ENCODE measurements around the gene NRF1.
"Not testable (repeated sequence)": the region's sequence is repeated elsewhere in the genome, so short reads cannot be mapped to it uniquely, and the experiment has no call there.

The NRF1 gene

DNA sequence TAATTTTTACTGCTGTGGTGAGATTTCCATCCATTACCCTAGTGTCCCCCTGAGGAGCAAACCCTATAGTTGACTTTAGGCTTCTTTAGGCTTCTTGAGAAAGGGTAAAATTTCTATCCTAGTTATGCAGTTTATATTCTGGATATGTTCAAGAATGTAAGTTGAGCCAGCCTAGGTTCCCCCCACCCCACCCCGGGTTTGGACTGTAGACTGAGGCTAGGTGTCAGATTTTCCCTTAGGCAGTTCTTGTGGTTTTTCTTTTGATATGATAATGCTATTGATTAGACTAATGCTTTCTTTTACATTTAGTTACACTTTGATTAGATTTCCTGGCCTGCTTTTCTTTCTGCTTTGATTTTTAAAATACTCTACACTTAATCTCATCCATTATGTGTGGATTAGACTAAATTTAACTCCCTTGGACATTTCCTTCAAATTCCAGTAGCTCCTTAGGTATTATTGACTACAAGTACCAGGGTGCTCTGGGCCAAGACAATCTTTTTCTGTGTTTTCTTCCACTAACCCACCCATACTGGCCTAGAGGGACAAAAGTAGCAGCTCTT is 37.7 kb downstream of the NRF1 start:
- DNase-seq: no peak

DNA sequence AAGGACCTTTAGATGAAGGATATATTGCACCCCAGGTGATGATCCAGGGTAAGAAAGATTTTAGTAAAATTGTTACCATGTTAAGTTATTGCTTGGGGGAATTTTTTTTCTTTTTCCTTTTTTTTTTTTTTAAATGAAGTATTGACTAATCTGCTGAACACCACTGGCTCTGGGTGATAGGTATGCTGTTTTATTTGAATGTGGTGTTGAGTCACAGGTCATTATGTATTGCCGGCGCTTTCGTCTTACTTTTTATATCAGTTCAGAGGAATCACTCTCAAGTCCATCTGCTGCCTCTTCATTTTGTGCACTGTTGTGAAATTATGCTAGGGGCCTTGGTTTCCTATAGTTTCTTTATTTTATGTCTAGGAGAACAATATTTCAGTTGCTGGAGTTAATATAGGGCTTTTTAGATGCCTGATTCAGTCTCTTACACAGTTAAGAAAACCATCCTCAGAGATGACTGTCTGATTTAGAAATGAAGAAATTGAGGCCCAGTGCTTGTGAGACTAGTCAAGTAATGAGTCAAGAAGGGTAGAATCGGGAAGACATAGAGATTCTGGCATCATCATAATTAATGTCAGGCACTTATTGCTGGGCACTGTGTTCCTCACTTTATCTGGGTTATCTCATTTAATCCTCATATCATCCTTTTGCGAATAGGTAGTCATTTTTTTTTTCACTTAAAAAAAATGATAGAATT is 38.7 kb downstream of the NRF1 start:
- no peak for DNase-seq

DNA sequence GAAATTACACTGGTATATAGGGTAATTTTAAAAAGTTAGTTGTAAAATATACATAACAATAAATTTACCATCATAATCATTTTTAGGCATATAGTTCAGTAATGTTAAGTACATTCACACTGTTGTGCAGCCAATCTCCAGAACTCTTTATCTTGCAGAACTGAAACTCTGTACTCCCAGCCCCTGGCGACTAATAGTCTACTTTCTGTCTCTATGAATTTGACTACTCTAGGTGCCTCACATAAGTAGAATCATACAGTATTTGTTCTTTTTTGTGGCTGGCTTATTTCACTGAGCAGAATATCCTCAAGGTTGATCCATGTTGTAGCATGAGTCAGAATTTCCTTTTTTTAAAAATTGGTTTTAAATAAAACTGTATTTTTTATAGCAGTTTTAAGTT is 41.4 kb downstream of the NRF1 start:
- no peak for DNase-seq

DNA sequence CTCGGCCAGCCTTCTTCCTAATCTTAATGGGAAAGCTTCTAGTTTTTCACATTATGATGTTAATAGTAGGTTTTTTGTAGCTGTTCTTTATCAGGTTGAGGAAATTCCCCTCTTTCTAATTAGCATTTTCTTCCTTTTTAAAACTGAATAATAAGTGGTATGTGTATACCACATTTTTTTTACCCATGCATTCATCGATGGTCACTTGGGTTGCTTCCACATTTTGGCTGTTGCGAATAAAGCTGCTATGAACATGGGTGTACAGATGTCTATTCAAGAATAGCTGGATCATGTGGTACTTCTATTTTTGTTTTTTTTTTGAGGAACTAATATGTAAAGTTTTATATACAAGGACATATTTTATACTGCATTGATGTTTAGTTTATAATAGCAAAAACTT is 44.3 kb downstream of the NRF1 start:
- DNase-seq: no peak

GRCh38 chr7:129657363-129657762 is 45.8 kb downstream of the NRF1 start:
- no peak for DNase-seq

GRCh38 chr7:129659907-129660306 is 48.4 kb downstream of the NRF1 start:
- DNase-seq: not testable (repeated sequence)

GRCh38 chr7:129661645-129662182 is 50.2 kb downstream of the NRF1 start:
- DNase-seq: no peak

GRCh38 chr7:129663240-129663639 is 51.7 kb downstream of the NRF1 start:
- not testable (repeated sequence) for DNase-seq

DNA sequence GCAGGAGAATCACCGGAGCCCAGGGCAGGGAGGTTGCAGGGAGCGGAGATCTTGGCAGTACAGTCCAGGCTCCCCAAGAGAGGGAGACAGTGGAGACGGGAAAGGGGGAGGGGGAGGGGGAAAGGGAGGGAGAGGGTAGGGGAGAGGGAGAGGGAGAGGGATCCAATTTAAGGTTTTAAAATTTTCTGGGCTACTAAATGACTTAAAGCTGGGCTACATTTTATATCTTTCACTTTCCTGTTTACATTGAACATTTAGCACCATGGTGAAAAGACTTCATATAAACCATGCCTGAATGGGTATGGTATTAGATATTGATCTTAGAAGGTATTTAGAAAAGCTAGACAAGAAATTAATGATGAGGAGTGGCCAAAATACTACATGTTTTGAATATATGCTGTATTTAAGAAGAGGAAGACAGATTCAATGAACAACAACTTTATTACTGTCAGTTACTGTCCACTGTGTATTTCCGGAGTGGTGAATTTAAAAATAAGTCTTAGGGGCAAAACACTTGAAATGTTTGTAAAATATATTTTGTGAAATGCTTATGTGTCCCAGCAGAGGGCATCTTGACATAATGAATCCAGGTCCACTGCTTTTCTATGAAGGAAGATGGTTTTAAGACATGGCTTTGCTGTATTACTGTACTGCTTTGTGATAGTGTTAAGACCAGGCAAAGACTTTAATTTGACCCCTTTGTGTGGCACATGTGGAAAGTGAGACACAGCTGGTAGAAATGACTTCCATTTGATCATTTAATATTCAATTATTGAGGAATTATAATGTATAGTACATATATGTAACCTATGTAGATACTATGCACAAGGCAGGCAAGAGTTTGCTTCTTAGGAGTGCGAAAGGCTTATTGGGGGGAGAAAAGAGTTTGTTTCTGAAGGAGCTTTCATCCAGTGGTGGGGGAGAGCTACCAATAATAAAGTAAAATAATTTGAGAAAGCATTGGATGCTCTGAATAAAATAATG is 52.8 kb downstream of the NRF1 start:
- DNase-seq: peak; percentile 51

GRCh38 chr7:129665013-129665401 is 53.5 kb downstream of the NRF1 start:
- DNase-seq: no peak

GRCh38 chr7:129667116-129667515 is 55.6 kb downstream of the NRF1 start:
- no peak for DNase-seq

DNA sequence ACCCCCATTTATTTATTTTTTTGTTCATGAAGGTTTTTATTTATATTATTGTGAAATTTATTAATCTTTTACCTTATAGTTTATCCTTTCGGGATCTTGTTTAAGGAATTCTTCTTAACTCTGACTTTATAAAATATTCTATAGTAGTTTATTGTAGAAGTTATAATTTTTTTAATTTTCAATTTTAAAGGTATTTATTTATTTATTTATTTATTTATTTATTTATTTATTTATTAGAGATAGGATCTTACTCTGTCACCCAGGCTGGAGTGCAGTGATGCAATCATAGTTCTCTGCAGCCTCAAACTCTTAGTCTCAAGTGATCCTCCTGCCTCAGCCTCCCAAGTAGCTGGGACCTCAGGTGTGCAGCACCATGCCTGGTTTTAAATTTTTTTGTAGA is 56.0 kb downstream of the NRF1 start:
- no peak for DNase-seq

- DNase-seq: no peak
Measured at GRCh38 chr7:129669901-129670300, 58.4 kb downstream of the NRF1 start.

DNA sequence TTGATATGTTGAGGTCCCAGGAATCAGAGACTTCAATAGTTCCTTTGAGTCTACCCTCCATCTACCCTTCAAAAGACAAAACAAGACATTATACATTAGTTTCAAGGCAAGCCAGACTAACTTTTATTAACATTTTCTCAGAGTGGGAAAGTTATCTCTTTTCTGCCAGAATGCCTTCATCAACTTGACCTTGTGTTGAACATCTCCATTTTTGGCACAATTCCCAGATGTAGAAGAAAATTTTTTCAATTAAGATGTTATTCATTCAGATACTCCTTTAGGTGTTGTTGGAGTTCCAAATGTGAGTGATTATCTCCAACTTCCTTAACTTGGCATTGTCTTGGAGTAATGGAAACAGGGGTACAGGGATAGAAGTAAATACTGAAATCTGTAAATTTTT is 59.1 kb downstream of the NRF1 start:
- no peak for DNase-seq

DNA sequence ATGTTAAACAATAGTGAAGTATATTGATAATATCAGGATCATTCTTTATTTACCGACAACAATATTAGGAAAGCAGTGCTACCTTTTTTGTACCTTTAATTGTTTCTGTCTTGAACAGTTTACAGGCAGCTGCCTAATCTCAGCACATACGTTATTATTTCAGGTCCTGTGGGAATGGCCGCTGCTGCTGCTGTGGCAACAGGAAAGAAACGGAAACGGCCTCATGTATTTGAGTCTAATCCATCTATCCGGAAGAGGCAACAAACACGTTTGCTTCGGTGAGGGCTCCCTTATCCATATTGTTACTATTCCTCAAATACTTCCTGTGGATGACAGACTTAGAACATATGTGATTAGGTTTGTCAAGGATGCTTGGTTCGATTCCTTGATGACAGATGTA is 59.7 kb downstream of the NRF1 start:
- no peak for DNase-seq

GRCh38 chr7:129674475-129674874 is 63.0 kb downstream of the NRF1 start:
- DNase-seq: not testable (repeated sequence)

- DNase-seq: no peak
Measured at GRCh38 chr7:129675521-129675920, 64.0 kb downstream of the NRF1 start.

DNA sequence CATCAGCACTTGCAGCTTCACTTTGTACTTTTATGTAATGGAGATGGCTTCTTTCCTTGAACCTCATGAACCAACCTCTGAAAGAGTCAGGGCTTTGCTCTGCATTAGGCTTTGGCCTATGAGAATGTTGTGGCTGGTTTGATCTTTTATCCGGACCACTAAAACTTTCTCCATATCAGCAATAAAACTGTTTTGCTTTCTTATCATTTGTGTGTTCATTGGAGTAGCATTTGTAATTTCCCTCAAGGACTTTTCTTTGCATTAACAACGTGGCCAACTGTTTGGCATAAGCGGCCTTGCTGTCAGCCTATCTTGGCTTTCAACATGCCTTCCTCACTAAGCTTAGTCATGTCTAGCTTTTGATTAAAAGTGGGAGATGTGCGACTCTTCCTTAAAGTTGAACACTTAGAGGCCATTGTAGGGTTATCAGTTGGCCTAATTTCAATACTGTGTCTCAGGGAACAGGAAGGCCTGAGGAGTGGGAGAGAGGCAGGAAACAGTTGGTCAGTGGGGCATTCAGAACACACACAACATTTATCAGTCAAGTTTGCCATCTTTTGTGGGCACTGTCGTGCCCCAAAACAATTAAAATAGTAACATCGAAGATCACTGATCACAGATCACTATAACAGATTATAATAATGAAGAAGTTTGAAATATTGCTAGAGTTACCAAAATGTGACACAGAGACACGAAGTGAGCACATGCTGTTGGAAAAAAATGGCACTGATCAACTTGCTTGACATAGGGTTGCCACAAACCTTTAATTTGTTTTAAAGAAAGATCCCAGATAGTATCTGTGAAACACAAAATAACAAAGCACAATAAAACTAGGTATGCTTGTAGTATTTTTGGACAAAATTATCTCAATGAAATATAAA is 64.7 kb downstream of the NRF1 start:
- DNase-seq: no peak

GRCh38 chr7:129677796-129678195 is 66.3 kb downstream of the NRF1 start:
- DNase-seq: no peak

DNA sequence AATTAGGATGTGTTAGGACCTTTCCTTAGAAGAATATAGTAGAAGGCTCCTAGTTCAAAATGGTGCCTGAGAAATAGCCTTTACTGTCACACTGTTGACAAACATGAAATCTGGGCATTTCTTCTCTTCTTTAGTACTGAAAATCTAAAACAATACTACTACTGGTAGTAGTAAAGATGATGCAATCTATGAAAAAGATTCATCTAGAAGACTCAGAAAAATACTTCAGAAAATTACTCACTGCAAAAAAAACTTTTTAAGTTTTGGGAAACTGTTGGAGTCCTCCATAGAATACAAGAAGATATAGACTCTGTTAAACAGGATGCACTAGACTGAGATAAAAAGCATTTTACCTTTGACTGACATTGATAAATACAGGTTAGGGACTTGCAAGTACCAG is 67.1 kb downstream of the NRF1 start:
- DNase-seq: no peak

GRCh38 chr7:129680400-129680799 is 68.9 kb downstream of the NRF1 start:
- DNase-seq: no peak

GRCh38 chr7:129684777-129685176 is 73.3 kb downstream of the NRF1 start:
- no peak for DNase-seq

GRCh38 chr7:129686063-129686462 is 74.5 kb downstream of the NRF1 start:
- DNase-seq: no peak
